Ovary (tissue), 9 donors: ENCODE results near the gene NECTIN1. TPM values are rescaled to one million over a fixed set of nuclear protein-coding genes. Genes with fewer than 3 reads are reported as not detected.

Source experiments
- DNase-seq, 5 donors: peaks; one replicate each; pipeline ENCODE4 v3.0.0-alpha.2; 2019 to 2020
- H3K27ac ChIP-seq, 2 donors: fragments of 200-600 bp; one replicate each; pipeline versions ENCODE4 v1.5.1 to v1.8.0; 2019 to 2022
- H3K27me3 ChIP-seq: fragments of 200-600 bp; one replicate; pipeline ENCODE4 v1.8.0; 2022
- H3K36me3 ChIP-seq: fragments of 200-600 bp; sonication (generic); one replicate; pipeline ENCODE4 v1.5.1; 2019
- H3K4me1 ChIP-seq: one replicate; pipeline ENCODE4 v1.8.1; 2013; ENCODE audit warnings: mild to moderate bottlenecking, moderate library complexity; ENCODE audit not compliant: insufficient read depth
- H3K4me3 ChIP-seq: fragments of 200-600 bp; sonication (generic); one replicate; pipeline ENCODE4 v1.5.1; 2017
- H3K9me3 ChIP-seq, 2 donors: fragments of 200-600 bp in 1 of 2; sonication (generic) in 1 of 2; one replicate each; pipeline versions ENCODE4 v1.5.1 to v1.8.1; 2013 to 2019; ENCODE audit warnings: mild to moderate bottlenecking in 1 of 2, moderate library complexity in 1 of 2
- EP300 ChIP-seq: sonication (generic); formaldehyde crosslinking; IDR thresholded peaks from one replicate; pipeline ENCODE4 v1.6.1; 2017; ENCODE audit warnings: antibody characterized with exemption
- POLR2A ChIP-seq: fragments of 450-650 bp; IDR thresholded peaks from one replicate; pipeline ENCODE4 v1.6.1; 2017; ENCODE audit warnings: antibody characterized with exemption, mild to moderate bottlenecking, moderate library complexity
- WGBS, 3 donors: extraction: QIAGEN DNeasy Blood & Tissue Kit in 1 of 3; methylation state at CpG; one replicate each; pipeline versions ENCODE4 v1.1.5 to v1.1.7; 2013 to 2017; 5-methylcytosine and 5-hydroxymethylcytosine counted together
- intact Hi-C, 4 donors: fragments of 100-400 bp; cut with DNase I; formaldehyde crosslinking; loops; one replicate each; pipeline versions ENCODE4 v1.11.0 to v1.15.1; 2022 to 2023
- polyA plus RNA-seq, 2 donors: library from polyadenylated mRNA; stranded (reverse); fragments of 200-250 nt in 1 of 2; fragments of 350-450 nt in 1 of 2; fragmentation: Illumina TruSeq in 1 of 2; extraction: RNeasy Lipid Tissue Mini Kit (QIAGEN cat#74804) in 1 of 2; gene quantifications; one replicate each; pipeline ENCODE4 v1.2.3, GENCODE V29; 2013 to 2014
- total RNA-seq, 7 donors: library from RNA; depleted of rRNA in 2 of 7; stranded (reverse); fragments of >200 nt in 2 of 7; fragmentation: NEBNext Ultra II Directional in 3 of 7; extraction: Animal tissue kit (Norgen Biotek cat#: 25700) in 3 of 7; gene quantifications; one replicate each; pipeline versions ENCODE4 v1.1.0 to v1.2.4, GENCODE V29; 2016 to 2023
- TF ChIP-seq, protein P1 (sequence below), 3 donors: fragments of 450-650 bp in 2 of 3; fragments of 200-600 bp in 1 of 3; IDR thresholded peaks; one replicate each; pipeline versions ENCODE4 v1.5.1 to v1.8.0; 2016 to 2022; ENCODE audit warnings: antibody characterized with exemption in 3 of 3, mild to moderate bottlenecking in 1 of 3
- donor health status: DM: no; HTN: no; CAD: no; lungs with moderate emphysema.
- donor health status: DM: no; HTN: no; CAD: no.
- donor health status: Bipolar disorder and iron deficiency.
- donor health status: DM: yes; HTN: yes; CAD: no.
- donor health status: DM: no; HTN: no; CAD: no.
- donor health status: DM: yes; HTN: yes; CAD: no.

NECTIN1 gene
- total and polyA plus RNA-seq, 9 donors, result 1.5 to 12.1 (median 5.7) TPM

- Histone ChIP-seq H3K9me3 (no peaks in the 10 kb centered on the region), H3K27ac (no peak overlapping the region), H3K4me1 (peaks cover 6% of the 10 kb centered on the region), H3K4me3 (no peak overlapping the region), H3K36me3 (no peaks in the 10 kb centered on the region), H3K27me3 (no peaks in the 10 kb centered on the region)
- intact Hi-C loops, result no loop called here
- DNase-seq, result no peak
- TF ChIP-seq EP300 (no peak), POLR2A (no peak)
- TF ChIP-seq, protein P1, sequence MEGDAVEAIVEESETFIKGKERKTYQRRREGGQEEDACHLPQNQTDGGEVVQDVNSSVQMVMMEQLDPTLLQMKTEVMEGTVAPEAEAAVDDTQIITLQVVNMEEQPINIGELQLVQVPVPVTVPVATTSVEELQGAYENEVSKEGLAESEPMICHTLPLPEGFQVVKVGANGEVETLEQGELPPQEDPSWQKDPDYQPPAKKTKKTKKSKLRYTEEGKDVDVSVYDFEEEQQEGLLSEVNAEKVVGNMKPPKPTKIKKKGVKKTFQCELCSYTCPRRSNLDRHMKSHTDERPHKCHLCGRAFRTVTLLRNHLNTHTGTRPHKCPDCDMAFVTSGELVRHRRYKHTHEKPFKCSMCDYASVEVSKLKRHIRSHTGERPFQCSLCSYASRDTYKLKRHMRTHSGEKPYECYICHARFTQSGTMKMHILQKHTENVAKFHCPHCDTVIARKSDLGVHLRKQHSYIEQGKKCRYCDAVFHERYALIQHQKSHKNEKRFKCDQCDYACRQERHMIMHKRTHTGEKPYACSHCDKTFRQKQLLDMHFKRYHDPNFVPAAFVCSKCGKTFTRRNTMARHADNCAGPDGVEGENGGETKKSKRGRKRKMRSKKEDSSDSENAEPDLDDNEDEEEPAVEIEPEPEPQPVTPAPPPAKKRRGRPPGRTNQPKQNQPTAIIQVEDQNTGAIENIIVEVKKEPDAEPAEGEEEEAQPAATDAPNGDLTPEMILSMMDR (IDR thresholded peaks at IDR 0.05), result no peak
- WGBS, 3 donors, result 86 to 89% (median 88%) methylated on average over 9 of the region's 9 CpGs
These were observed 15.5 kb downstream of the NECTIN1 start for GRCh38 chr11:119713359-119714040.

- TF ChIP-seq POLR2A, result no peak
- TF ChIP-seq, protein P1 (IDR thresholded peaks at IDR 0.05), result no peak
- no peak for TF ChIP-seq EP300
- Histone ChIP-seq H3K4me3 (no peak overlapping the region), H3K9me3 (no peaks in the 10 kb centered on the region), H3K27me3 (no peaks in the 10 kb centered on the region), H3K4me1 (peaks cover 6% of the 10 kb centered on the region), H3K36me3 (no peaks in the 10 kb centered on the region), H3K27ac (no peak overlapping the region)
- intact Hi-C loops, result no loop called here
- no peak for DNase-seq
- 73 to 85% (median 76%) methylated on average over 10 of the region's 10 CpGs for WGBS, 3 donors
These were observed 16.3 kb downstream of the NECTIN1 start for GRCh38 chr11:119712459-119713358.

- DNase-seq, result no peak
- no peak overlapping the region for H3K4me3 ChIP-seq
- intact Hi-C loops, result no loop called here
- no peak overlapping the region for H3K27ac ChIP-seq
- H3K36me3 ChIP-seq, result no peaks in the 10 kb centered on the region
- peaks cover 6% of the 10 kb centered on the region for H3K4me1 ChIP-seq
- H3K27me3 ChIP-seq, result no peaks in the 10 kb centered on the region
- TF ChIP-seq EP300, result no peak
- TF ChIP-seq, protein P1 (IDR thresholded peaks at IDR 0.05), result no peak
- H3K9me3 ChIP-seq, result no peaks in the 10 kb centered on the region
- 30 to 54% (median 37%) methylated on average over 9 of the region's 9 CpGs for WGBS, 3 donors
These were observed 17.0 kb downstream of the NECTIN1 start for GRCh38 chr11:119712006-119712405.

- H3K36me3 ChIP-seq, result no peaks in the 10 kb centered on the region
- WGBS, 3 donors, result 6 to 35% (median 15%) methylated on average over 4 of the region's 4 CpGs
- H3K4me1 ChIP-seq, result peaks cover 6% of the 10 kb centered on the region
- TF ChIP-seq POLR2A, result no peak
- TF ChIP-seq, protein P1 (IDR thresholded peaks at IDR 0.05), result no peak
- no peak for TF ChIP-seq EP300
- intact Hi-C loops, result no loop called here
- DNase-seq, result no peak
- no peaks in the 10 kb centered on the region for H3K27me3 ChIP-seq
- H3K27ac ChIP-seq, result no peak overlapping the region
- no peak overlapping the region for H3K4me3 ChIP-seq
- no peaks in the 10 kb centered on the region for H3K9me3 ChIP-seq
These were observed 17.5 kb downstream of the NECTIN1 start for GRCh38 chr11:119711476-119711875.
